HEK293T (cell line): ENCODE measurements around the gene GP5.

Experiments
- ARNT ChIP-seq: fragments of 450-650 bp; IDR thresholded peaks from 2 replicates; pipeline ENCODE4 v1.6.1; 2017; ENCODE audit warnings: mild to moderate bottlenecking
- BHLHE40 ChIP-seq: fragments of 450-650 bp; IDR thresholded peaks from 2 replicates; pipeline ENCODE4 v1.6.1; 2016; ENCODE audit warnings: mild to moderate bottlenecking, moderate library complexity, borderline replicate concordance
- CTBP1 ChIP-seq: fragments of 450-650 bp; IDR thresholded peaks from 2 replicates; pipeline ENCODE4 v1.6.1; 2016; ENCODE audit warnings: borderline replicate concordance
- ELF4 ChIP-seq: fragments of 450-650 bp; IDR thresholded peaks from 2 replicates; pipeline ENCODE4 v1.6.1; 2017; ENCODE audit warnings: antibody characterized with exemption
- FOXA1 ChIP-seq: fragments of 450-650 bp; IDR thresholded peaks from 2 replicates; pipeline ENCODE4 v1.6.1; 2016; ENCODE audit warnings: mild to moderate bottlenecking
- FOXK2 ChIP-seq: fragments of 450-650 bp; IDR thresholded peaks from 2 replicates; pipeline ENCODE4 v1.6.1; 2016; ENCODE audit warnings: mild to moderate bottlenecking
- FOXM1 ChIP-seq: fragments of 450-650 bp; IDR thresholded peaks from 2 replicates; pipeline ENCODE4 v1.6.1; 2017; ENCODE audit warnings: mild to moderate bottlenecking, borderline replicate concordance
- NFRKB ChIP-seq: fragments of 450-650 bp; IDR thresholded peaks from 2 replicates; pipeline ENCODE4 v1.6.1; 2016; ENCODE audit warnings: mild to moderate bottlenecking, moderate library complexity
- SP1 ChIP-seq: fragments of 450-650 bp; IDR thresholded peaks from 2 replicates; pipeline ENCODE4 v1.6.1; 2017
- SUZ12 ChIP-seq: fragments of 450-650 bp; IDR thresholded peaks from 2 replicates; pipeline ENCODE4 v1.6.1; 2016; ENCODE audit warnings: mild to moderate bottlenecking
- TARDBP ChIP-seq: fragments of 450-650 bp; IDR thresholded peaks from 2 replicates; pipeline ENCODE4 v1.6.1; 2016

- TF ChIP-seq ARNT, result no peak
- TF ChIP-seq FOXA1, result no peak
- TF ChIP-seq ELF4, result no peak
- no peak for TF ChIP-seq NFRKB
- TF ChIP-seq FOXK2, result no peak
- TF ChIP-seq CTBP1, result no peak
- no peak for TF ChIP-seq FOXM1
- TF ChIP-seq SP1, result no peak
- TF ChIP-seq SUZ12, result no peak
- no peak for TF ChIP-seq TARDBP
- TF ChIP-seq BHLHE40, result no peak
Observed at GRCh38 chr3:194386648-194387047, 12.4 kb downstream of the GP5 start.
